ENCODE data around the gene PHLDB1.

PHLDB1 gene

DNA sequence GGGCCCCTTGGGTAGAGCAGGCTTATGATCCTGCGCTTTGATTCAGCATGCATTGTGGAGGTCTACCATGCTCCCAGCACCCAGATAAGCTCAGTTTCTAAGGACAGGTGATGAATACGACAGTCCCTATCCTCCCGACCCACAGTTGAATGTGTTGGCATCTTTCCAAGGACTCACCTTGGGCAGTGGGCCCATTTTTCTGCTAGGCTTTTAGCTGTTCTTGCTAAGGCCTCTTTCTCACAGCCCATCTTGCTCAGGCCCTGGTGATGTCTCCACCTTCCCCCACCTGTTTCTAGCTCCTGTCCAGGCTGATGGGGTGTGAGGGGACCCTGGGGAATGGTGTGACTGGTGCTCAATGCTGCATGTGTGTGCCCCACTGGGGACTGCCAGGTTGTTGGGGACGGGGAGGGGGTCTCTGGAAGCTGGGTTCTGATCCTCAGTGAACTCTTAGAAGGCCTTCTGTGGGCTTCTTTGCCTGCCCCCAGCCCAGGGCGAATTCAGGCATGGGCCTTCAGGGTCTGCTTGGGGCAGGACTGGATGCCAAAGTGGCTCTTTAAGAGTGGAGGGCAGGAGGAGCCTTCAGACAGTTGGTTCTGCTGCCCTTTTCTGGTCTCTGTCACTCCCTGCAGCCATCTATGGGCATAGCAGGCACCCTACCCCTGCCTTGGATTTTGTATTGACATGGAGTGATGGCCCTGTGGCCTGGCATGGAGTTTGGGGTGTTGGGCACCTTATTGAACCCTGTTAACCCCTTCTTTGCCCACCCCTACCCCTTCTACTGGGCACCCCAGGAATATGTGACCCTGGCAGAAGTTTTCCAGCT lies 33.1 kb downstream of the PHLDB1 start:
- DNase-seq = peak; percentile 59

GRCh38 chr11:118641397-118642019 lies 34.1 kb downstream of the PHLDB1 start:
- DNase-seq = peak; percentile 98

- no peak for DNase-seq
Measured at GRCh38 chr11:118643142-118643994, 36.0 kb downstream of the PHLDB1 start.

DNA sequence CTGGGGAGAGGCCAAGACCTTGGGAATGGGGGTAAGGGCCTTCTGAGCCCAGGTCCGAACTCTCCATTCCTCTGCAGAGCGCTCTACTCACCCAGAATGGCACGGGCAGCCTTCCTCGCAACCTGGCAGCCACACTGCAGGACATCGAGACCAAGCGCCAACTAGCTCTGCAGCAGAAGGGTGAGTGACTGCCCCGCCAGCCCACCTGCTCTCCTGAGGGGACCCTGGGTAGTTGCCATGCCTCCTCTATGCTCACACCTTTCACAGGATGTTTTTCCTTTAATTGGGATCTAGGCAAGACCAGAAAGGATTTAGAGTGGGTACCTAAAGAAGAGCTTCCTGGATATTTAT lies 36.6 kb downstream of the PHLDB1 start:
- no peak for DNase-seq

DNA sequence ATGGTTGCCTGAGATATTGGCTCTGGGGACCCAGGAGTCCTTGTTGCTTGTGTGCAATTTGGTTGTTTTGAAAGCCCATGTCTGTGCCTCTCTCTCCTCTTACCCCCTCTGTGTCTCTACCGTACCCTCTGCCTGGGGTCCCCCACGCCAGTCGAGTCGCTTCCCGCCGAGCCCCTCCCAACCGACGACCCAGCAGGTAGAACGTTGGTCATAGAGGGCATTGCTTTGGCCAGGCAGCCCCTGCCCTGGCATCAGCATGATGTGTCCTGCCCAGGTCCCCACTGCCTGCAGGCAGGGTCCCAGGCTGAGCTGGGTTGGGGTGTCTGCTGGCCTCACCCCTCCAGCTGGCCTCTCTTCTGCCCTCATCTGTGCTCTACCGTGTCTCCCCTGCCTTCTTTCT lies 37.1 kb downstream of the PHLDB1 start:
- no peak for DNase-seq

DNA sequence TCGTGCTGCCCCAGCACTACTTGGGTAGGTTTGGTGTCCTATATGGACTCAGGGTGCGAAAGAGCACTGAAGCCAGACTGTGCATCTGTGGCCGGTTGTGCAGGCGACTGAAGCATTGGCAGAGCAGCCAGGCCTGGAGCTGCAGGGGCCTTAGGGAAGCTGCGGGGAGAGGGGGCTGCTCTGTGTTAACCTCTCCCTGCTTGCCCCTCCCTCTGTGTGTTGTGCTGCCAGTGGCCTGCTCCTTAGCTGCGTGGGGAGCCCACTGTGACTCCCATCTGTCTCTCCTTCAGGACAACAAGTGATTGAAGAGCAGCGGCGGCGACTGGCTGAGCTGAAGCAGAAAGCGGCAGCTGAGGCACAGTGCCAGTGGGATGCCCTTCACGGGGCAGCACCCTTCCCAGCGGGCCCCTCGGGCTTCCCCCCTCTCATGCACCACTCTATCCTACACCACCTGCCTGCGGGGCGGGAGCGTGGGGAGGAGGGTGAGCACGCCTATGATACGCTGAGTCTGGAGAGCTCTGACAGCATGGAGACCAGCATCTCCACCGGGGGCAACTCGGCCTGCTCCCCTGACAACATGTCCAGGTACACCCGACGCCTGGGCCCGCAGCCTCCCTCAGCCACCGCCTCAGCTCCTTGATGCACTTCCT lies 37.8 kb downstream of the PHLDB1 start:
- DNase-seq = no peak

GRCh38 chr11:118646393-118646792 lies 39.0 kb downstream of the PHLDB1 start:
- DNase-seq = no peak

DNA sequence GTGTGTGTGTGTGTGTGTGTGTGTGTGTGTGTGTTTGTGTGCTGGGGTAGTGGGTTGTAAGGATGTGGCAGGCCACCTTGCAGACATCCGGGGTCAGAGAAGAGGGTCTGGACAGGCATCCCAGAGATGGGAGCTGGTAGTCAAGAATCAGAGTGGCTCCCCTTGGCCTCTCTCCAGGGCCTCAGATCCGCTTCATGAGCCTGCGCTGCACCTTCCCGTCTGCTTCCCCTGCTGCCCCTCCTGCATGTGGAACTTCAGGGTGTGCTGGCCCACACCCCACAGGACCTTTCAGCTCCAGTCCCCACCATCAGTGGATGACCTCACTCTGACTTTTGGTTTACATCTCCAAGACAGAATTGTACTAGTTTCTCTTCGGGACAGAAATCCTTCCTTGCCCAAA lies 40.9 kb downstream of the PHLDB1 start:
- no peak for DNase-seq

DNA sequence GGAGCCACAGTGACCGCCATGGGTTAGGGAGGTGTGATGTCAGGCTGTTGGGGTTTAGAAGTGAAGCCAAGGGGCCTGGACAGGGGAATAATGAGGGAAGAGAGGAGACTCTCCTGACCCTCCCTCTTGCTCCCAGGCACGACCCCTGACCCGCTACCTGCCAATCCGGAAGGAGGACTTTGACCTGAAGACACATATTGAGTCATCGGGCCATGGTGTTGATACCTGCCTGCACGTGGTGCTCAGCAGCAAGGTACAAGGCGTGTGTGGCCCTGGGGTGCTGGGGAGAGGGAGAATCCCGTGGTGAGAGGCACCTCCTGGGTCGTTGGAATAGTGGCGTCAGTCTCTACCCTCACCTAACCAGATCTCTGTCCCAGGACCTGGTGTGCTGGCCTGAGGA lies 42.5 kb downstream of the PHLDB1 start:
- no peak for DNase-seq

DNA sequence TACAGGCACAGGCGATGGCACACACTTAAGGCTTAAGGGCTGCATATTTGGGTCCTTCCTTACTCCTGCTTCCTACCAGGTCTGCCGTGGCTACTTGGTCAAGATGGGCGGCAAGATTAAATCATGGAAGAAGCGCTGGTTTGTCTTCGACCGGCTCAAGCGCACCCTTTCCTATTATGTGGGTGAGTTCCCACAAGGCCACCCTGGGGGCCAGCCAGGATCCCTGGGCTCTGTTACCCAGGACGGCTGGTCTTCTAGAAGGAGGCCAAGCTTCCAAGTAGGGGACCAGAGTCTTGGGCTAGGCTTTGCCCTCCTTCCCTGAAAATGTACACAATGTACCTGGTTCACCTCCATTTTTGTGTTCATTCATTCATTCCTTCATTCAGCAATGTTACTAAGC lies 43.0 kb downstream of the PHLDB1 start:
- DNase-seq = no peak

DNA sequence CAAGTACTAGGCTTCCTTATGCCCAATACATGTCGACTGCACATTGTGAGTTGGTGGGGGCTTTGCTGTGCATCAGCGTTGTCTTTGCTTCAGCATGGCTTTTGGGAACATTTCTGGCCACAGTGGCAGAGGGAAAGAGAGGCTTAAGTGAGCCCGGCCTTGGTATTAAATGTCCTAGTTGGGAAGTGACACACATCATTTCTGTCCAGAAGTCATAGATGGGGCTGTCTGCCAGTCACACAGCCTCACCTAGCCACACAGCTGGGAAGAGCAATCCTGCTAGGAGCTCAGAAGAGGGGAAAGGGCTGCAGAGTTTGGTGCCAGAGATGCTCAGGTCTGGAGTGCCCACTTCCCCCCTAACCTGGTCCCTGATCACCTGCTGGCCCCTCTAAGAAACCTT lies 44.4 kb downstream of the PHLDB1 start:
- no peak for DNase-seq

DNA sequence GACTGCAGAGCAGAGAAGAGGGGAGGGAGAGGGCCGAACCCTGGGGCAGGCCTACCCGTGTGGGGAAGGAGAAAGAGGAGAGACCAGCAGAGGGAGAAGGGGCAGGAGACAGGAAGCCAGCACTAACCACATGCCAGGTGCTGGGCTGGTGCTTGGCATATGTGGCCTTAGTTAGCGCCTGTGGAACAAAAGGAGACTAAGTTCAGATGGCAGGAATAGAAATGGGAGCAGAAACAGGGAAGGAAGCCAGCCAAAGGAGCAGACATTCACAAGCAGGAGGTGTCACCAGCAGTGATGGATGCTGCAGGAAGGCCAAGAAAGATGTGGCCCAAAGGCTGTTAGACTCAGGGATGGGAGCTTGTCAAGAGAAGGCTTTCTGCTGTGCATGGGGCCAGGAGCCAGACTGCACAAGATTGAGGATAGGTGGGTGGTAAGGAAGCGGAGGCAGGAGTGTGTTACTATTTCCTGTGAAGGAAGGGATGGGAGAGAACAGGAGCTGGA lies 45.3 kb downstream of the PHLDB1 start:
- no peak for DNase-seq

GRCh38 chr11:118653684-118654390 lies 46.4 kb downstream of the PHLDB1 start:
- no peak for DNase-seq

GRCh38 chr11:118655486-118656190 lies 48.2 kb downstream of the PHLDB1 start:
- no peak for DNase-seq

DNA sequence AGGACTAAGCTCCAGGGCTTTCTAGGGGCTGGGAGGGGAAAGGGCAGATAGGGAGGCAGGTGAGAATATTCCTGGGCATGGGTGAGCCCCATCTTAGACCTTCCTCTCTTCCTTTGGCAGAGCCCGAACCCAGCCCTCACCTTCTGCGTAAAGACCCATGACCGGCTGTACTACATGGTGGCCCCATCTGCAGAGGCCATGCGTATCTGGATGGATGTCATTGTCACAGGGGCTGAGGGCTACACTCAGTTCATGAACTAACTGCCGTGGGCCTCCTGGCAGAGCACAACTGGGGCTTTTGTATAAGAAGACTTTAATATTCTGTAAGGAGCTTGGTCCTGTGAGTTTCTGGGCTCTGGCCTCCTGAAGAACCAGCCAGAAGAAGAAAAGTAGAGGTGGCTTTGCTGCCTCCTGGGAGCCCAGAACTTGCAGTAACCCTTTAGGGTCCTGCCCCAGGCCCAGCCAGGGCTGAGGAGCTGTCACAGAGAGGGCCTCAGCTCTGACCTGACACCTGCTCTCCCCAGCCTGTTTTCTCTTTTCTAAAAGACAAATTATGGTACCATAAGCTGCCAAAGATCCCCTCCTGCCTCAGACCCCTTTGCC lies 49.2 kb downstream of the PHLDB1 start:
- DNase-seq = no peak

- peak; percentile 39 for DNase-seq
Measured at GRCh38 chr11:118657238-118657637, 49.8 kb downstream of the PHLDB1 start.

DNA sequence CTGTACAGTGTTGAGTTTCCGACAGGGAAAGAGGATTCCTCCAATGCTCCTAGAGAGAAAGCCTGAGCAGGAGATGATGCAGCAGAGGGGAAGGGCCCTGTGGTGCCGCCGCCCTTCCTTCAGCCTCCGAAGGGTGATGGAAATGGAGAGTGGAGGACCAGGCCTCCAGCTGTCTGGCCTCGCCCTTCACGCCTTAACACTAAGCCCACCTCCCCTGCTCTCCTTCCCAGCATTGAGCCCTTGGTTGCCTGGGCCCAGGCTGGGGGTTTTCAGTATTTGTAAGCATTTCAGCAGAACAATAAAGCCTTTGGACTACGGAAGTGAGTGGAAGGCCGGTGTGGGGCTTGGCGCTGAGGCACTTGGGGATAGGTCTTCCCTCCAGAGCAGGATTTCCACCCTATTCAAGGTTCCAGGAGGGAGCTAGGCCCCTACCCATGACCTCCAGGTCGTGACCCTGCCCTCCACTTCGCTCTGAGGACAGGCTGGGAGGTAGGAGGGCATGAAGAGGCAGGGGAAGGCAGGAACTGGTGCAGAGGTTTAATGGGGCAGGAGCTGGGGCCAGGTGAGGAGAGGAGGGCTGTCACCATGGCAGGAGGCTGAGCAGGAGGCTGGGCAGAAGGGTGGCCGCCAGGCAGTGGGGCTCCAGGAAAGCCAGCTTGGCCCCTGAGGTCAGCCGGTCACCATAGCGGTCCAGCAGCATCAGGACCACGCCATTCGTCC lies 50.5 kb downstream of the PHLDB1 start:
- DNase-seq = no peak

- peak; percentile 30 for DNase-seq
Measured at GRCh38 chr11:118658429-118659313, 51.3 kb downstream of the PHLDB1 start.

DNA sequence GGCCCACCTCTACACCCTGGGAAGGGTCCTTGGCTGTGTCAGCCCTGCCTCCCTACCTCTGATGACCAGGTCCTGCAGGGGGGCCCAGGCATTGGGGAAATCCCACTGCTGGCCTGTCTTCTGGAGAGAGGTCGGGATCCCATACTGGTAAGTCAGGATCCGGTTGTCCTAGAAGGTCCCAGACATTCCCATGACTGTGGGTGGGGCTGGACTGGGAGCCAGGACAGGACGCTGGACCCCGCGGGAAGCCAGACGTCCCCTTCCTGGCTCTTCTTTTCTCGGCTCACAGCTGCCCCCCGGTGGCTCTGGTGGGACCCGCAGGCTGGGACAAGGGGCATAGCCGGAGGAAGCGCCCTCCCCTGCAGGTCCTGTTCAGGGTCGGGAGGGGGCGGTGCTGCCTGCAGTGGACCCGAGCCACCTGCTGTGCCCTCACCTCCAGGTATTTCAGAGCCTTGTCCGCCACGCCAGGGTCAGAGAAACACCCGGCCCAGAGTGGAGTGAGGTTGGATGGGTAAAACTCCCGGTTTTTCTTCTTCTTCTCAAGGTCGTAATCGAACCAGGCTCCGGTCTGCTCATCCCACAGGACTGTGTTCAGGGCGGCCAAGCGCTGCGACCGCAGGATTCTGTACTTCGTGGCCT lies 52.0 kb downstream of the PHLDB1 start:
- peak; percentile 93 for DNase-seq
